Astrocyte (in vitro differentiated cells and primary cell): ENCODE data around the gene SLC25A10. TPM values are rescaled to one million over a fixed set of nuclear protein-coding genes. Genes with fewer than 3 reads are reported as not detected.
A peak's percentile ranks its signal among the peaks of the same experiment; 100 is the strongest.

ENCODE experiments used
- DNase-seq: peaks from one replicate; pipeline ENCODE4 v3.0.0-alpha.2; 2010; ENCODE audit warnings: low read depth
- FAIRE-seq: peaks from 2 replicates; lab custom pipeline; 2011; peaks lifted over from hg19 to GRCh38; lab: Jason Lieb, UNC
- H2AFZ ChIP-seq: 2 replicates; pipeline ENCODE4 v1.6.0; 2012; ENCODE audit warnings: low read depth, low read length, inconsistent platforms
- H3K27ac ChIP-seq: 2 replicates; pipeline ENCODE4 v1.5.1; 2011; ENCODE audit warnings: low read depth, low read length, inconsistent platforms
- H3K27me3 ChIP-seq: 2 replicates; pipeline ENCODE4 v1.6.0; 2011; ENCODE audit warnings: low read length, inconsistent platforms; ENCODE audit not compliant: insufficient read depth
- H3K36me3 ChIP-seq: 2 replicates; pipeline ENCODE4 v1.5.1; 2011; ENCODE audit warnings: low read length, inconsistent platforms; ENCODE audit not compliant: insufficient read depth
- H3K4me1 ChIP-seq: 2 replicates; pipeline ENCODE4 v1.5.1; 2011; ENCODE audit warnings: low read length, inconsistent platforms; ENCODE audit not compliant: insufficient read depth
- H3K4me2 ChIP-seq: 2 replicates; pipeline ENCODE4 v1.6.0; 2012; ENCODE audit warnings: low read length, inconsistent platforms
- H3K4me3 ChIP-seq: 2 replicates; pipeline ENCODE4 v1.5.1; 2011; ENCODE audit warnings: low read depth, mild to moderate bottlenecking, low read length, inconsistent platforms; ENCODE audit not compliant: insufficient read depth
- H3K79me2 ChIP-seq: 2 replicates; pipeline ENCODE4 v1.6.0; 2012; ENCODE audit warnings: mild to moderate bottlenecking, low read length, inconsistent platforms; ENCODE audit not compliant: insufficient read depth
- H3K9ac ChIP-seq: 2 replicates; pipeline ENCODE4 v1.6.0; 2012; ENCODE audit warnings: mild to moderate bottlenecking, low read length, inconsistent platforms
- H3K9me3 ChIP-seq: 2 replicates; pipeline ENCODE4 v1.5.1; 2012; ENCODE audit warnings: low read depth, mild to moderate bottlenecking, low read length, inconsistent platforms; ENCODE audit not compliant: insufficient read depth
- H4K20me1 ChIP-seq: 2 replicates; pipeline ENCODE4 v1.6.0; 2012; ENCODE audit warnings: low read length, inconsistent platforms; ENCODE audit not compliant: insufficient read depth
- H3K27ac Mint-ChIP-seq: one replicate; pipeline ENCODE4 v1.8.0; 2021; ENCODE audit warnings: mild to moderate bottlenecking, mixed read lengths; ENCODE audit not compliant: unreplicated experiment
- H3K27me3 Mint-ChIP-seq: one replicate; pipeline ENCODE4 v1.8.0; 2021; ENCODE audit warnings: low read depth, mixed read lengths; ENCODE audit not compliant: unreplicated experiment
- H3K36me3 Mint-ChIP-seq: one replicate; pipeline ENCODE4 v1.8.0; 2021; ENCODE audit warnings: low read depth, mixed read lengths; ENCODE audit not compliant: unreplicated experiment
- H3K4me1 Mint-ChIP-seq: one replicate; pipeline ENCODE4 v1.8.0; 2021; ENCODE audit warnings: low read depth, mixed read lengths; ENCODE audit not compliant: unreplicated experiment
- H3K4me3 Mint-ChIP-seq: one replicate; pipeline ENCODE4 v1.8.0; 2021; ENCODE audit warnings: mild to moderate bottlenecking, moderate library complexity, mixed read lengths; ENCODE audit not compliant: unreplicated experiment
- H3K9me3 Mint-ChIP-seq: one replicate; pipeline ENCODE4 v1.8.0; 2021; ENCODE audit warnings: mild to moderate bottlenecking, mixed read lengths; ENCODE audit not compliant: unreplicated experiment
- CTCF ChIP-seq: IDR thresholded peaks from 2 replicates; pipeline ENCODE4 v1.5.1; 2011; ENCODE audit warnings: low read depth, mild to moderate bottlenecking, inconsistent platforms, low read length, moderate library complexity; ENCODE audit not compliant: insufficient read depth
- EZH2 ChIP-seq: IDR thresholded peaks from 2 replicates; pipeline ENCODE4 v1.6.1; 2012; ENCODE audit warnings: mild to moderate bottlenecking, low read length, inconsistent platforms; ENCODE audit not compliant: insufficient read depth
- total RNA-seq: library from RNA; stranded (reverse); gene quantifications from 2 replicates; pipeline ENCODE4 v1.2.1, GENCODE V29; 2021

Gene SLC25A10
- total RNA-seq, 1 donor from 2014 or later = 9.3 TPM

- no peak for TF ChIP-seq CTCF
- no peak for TF ChIP-seq EZH2
- H3K79me2 ChIP-seq = peaks cover 86% of the 10 kb centered on the region
Measured at GRCh38 chr17:81683584-81684441, 28.3 kb upstream of the SLC25A10 start, which contains the start of the genes ARL16 and HGS. Gene ARL16 (minus strand): TSS chr17:81683797. CDS start chr17:81683753, 44 bp downstream. Gene HGS (plus strand): TSS chr17:81684011. CDS start chr17:81684067, 56 bp downstream.

GRCh38 chr17:81684442-81684911 lies 27.6 kb upstream of the SLC25A10 start:
- Histone ChIP-seq H3K36me3 (peaks cover 20% of the 10 kb centered on the region), H3K4me2 (peak overlapping the region; percentile 97), H3K4me3 (peak overlapping the region; percentile 79), H2AFZ (no peak overlapping the region), H3K27ac (peak overlapping the region; percentile 95), H3K9ac (peak overlapping the region; percentile 93), H3K4me1 (peaks cover 29% of the 10 kb centered on the region), H3K79me2 (peaks cover 93% of the 10 kb centered on the region), H3K9me3 (no peaks in the 10 kb centered on the region), H3K27me3 (no peaks in the 10 kb centered on the region), H4K20me1 (peaks cover 72% of the 10 kb centered on the region)
- TF ChIP-seq CTCF (no peak), EZH2 (no peak)
- Mint-ChIP-seq H3K27me3 (no peaks in the 10 kb centered on the region), H3K9me3 (no peaks in the 10 kb centered on the region), H3K36me3 (peaks cover 10% of the 10 kb centered on the region), H3K27ac (peak overlapping the region; percentile 93), H3K4me1 (peaks cover 14% of the 10 kb centered on the region), H3K4me3 (peak overlapping the region; percentile 93)
- FAIRE-seq = no peak
- no peak for DNase-seq

More at GRCh38 chr17:81683584-81684441, 28.3 kb upstream of the SLC25A10 start, which contains the start of the genes ARL16 and HGS:
- H3K4me3 Mint-ChIP-seq = peak within 1 kb of the TSS; percentile 93
- no peaks in the 10 kb centered on the region for H3K9me3 Mint-ChIP-seq
- Histone ChIP-seq H2AFZ (peak within 1 kb of the TSS; percentile 64), H3K27me3 (no peaks in the 10 kb centered on the region), H4K20me1 (peaks cover 65% of the 10 kb centered on the region), H3K4me2 (peak within 1 kb of the TSS; percentile 97), H3K27ac (peak within 1 kb of the TSS; percentile 95), H3K36me3 (peaks cover 19% of the 10 kb centered on the region), H3K4me3 (peak within 1 kb of the TSS; percentile 81), H3K9me3 (no peaks in the 10 kb centered on the region), H3K4me1 (peaks cover 29% of the 10 kb centered on the region), H3K9ac (peak within 1 kb of the TSS; percentile 93)
- no peaks in the 10 kb centered on the region for H3K27me3 Mint-ChIP-seq
- peak within 1 kb of the TSS; percentile 97 for H3K27ac Mint-ChIP-seq
- peak; percentile 97 for DNase-seq
- peaks cover 14% of the 10 kb centered on the region for H3K4me1 Mint-ChIP-seq
- H3K36me3 Mint-ChIP-seq = peaks cover 9% of the 10 kb centered on the region
- peak; percentile 68 for FAIRE-seq
